DMS 273 (cell line): ENCODE results near the gene WDR44.
"Not testable (repeated sequence)": the region's sequence is repeated elsewhere in the genome, so short reads cannot be mapped to it uniquely, and the experiment has no call there.

ENCODE experiments used
- DNase-seq: peaks from one replicate; lab custom pipeline; 2025; ENCODE audit not compliant: unreplicated experiment; lab: John Stamatoyannopoulos, UW

The WDR44 gene, protein sequence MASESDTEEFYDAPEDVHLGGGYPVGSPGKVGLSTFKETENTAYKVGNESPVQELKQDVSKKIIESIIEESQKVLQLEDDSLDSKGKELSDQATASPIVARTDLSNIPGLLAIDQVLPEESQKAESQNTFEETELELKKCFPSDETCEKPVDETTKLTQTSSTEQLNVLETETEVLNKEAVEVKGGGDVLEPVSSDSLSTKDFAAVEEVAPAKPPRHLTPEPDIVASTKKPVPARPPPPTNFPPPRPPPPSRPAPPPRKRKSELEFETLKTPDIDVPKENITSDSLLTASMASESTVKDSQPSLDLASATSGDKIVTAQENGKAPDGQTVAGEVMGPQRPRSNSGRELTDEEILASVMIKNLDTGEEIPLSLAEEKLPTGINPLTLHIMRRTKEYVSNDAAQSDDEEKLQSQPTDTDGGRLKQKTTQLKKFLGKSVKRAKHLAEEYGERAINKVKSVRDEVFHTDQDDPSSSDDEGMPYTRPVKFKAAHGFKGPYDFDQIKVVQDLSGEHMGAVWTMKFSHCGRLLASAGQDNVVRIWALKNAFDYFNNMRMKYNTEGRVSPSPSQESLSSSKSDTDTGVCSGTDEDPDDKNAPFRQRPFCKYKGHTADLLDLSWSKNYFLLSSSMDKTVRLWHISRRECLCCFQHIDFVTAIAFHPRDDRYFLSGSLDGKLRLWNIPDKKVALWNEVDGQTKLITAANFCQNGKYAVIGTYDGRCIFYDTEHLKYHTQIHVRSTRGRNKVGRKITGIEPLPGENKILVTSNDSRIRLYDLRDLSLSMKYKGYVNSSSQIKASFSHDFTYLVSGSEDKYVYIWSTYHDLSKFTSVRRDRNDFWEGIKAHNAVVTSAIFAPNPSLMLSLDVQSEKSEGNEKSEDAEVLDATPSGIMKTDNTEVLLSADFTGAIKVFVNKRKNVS

DNA sequence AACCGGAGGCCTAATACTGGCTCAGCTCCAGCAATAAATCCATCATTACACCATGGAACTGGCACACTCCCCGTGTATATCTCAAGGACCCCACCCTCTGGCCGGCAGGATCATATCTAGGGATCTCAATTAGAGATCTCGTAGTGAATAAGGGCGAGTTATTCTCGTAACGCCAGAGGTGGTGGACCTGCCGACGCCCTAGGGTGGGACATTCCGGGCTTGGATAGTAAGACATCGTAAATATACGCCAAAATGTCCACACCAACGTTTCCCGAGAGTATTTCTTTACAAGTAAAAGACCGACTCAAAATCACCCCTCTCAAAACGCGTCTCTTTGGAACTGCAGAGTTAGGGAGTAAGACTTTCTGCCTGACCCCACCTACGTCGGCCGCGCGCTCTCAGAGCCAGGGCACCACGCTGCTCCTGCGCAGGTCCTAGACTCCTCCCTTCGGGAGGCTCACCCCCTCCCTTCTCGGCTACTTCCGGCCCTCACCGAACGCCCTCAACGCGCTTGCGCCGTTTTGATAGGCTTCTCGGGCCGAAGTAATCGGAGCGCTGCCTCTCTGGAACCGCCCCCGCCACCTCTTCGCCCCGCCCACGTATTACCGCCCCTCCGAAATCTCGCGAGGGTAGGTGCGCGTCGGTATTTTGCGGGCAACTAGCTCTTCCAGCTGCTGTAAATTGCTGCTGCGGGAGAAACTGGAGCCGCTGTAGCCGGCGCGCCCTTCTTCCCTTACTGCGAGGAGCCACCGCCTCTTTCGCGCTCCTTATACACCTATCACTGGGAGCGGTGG, at the start of gene WDR44:
Gene WDR44, plus strand, starts transcription at position 643 of the 794 bp plus-strand sequence. CDS start 398 bp downstream, outside the sequence.
- peak; percentile 98 for DNase-seq

- not testable (repeated sequence) for DNase-seq
These were observed 40.1 kb upstream of the WDR44 start for GRCh38 chrX:118305827-118306226.

DNA sequence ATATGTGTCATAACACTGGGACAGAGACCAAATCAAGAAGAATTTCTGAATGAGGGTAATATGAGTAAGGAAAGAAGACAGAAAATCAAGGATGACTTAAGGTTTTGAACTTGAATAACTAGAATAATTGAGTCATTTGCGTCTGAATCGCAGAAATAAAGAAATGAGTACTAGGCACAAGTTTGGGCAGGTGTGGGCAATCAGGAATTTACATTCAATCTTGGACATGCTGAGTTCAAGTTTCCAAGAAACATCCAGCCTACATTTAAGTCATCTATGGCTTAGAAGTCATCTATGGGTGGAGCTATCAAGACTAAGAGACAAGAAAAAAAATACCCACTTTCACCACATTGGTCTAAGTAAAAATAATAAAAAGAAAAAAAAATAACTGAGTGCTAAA, 30.4 kb upstream of the WDR44 start:
- DNase-seq = no peak

- no peak for DNase-seq
These were observed 21.3 kb upstream of the WDR44 start for GRCh38 chrX:118324588-118324987.

- no peak for DNase-seq
These were observed 20.5 kb upstream of the WDR44 start for GRCh38 chrX:118325453-118325852.

- DNase-seq = no peak
These were observed 16.7 kb upstream of the WDR44 start for GRCh38 chrX:118329175-118329574.

GRCh38 chrX:118337687-118338086, 8.2 kb upstream of the WDR44 start:
- DNase-seq = no peak

GRCh38 chrX:118338930-118339329, 7.0 kb upstream of the WDR44 start:
- no peak for DNase-seq

DNA sequence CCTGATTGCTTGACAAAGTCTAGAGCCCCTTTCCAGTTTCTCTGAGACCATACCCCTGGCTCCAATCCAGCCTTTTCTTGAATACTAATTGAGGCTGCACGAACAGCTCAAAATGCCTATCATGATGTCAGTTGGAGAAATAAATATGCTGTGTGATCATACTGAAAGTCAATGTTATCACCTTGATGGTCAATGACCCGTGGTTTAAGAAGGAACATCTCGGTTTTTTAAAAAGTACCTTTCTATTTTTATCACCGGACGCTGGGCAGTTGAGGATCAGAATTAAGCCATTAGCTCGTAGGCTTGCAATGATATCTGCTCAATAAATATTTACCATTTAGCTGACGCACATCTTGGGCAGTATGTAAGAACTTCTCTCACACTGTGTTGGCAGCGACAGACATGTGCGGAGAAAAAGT, 852 bp upstream of the WDR44 start:
- peak; percentile 52 for DNase-seq

DNA sequence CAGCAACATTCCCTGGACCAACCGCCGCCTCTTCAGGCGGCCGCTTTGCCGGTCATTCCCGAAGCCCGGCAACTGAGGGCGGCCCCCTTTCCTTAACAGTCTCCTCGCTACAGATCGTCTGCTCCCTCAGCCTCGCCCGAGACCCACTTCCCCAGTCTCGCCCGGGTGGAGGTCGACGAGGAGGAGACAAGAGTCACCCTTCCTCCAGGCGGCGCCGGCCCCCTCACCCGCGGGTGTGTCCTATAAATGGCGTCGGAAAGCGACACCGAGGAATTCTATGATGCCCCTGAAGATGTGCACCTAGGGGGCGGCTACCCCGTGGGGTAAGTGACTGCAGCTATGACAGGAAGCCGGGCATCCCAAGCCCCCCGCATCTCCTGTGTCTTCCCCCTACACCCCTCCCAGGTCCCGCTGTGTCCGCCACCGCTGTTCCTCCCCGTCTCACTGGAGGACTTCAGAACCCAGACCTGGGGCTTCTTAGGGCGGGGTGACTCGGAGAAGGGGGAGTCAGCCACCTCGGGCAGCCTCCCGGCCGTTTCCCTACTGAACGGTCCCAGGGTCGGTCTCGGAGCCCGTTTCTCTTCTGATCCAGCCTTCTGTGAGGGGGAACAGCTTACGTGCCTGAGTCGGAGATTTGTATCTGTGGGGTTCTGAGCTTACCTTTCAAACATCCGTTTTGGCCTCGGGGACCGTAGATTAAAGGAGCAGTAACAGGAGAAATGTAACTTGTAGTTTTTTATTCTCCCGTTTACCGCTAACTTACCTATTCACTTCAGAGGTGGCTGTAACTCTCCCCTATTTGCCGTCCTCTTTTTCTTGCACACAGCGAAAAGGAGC, 570 bp downstream of the WDR44 start:
- peak; percentile 66 for DNase-seq

DNA sequence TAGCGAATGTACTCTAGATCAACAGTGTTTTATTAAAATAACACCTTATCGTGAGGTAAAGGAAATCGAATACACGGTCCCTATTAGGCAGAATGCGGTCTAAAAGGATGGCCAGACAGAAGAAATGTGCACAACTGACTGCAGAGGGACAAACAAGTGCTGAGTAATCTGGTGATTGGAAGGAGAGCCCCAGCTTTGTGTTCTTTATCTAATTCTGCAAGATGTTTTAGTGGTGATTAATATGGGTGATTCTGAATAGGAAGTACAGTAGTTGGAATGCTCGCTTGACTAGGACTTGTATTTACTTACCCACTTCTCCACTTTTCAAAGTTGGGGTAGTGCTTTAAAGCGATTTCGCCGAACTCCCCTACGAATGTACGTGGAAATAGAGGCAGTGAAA, 1.2 kb downstream of the WDR44 start:
- peak; percentile 27 for DNase-seq

DNA sequence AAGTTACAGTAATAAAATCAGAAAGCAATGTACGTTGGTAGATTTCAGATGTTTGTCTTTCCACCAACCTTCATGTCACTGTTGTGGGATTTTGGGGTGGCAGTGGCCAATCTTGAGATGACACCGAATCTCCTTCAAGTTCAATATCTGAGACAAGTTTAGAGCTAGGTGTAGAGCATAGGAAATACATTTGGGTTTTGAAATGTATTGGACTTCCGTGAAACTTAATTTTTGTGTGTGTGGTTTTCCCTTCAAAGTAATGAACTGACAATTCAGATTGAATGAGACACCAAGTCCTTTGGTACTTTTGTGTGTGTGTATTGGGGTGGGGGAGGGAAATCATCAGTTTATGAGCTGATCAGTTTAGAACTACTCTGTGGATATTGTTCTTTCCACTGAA, 1.8 kb downstream of the WDR44 start:
- DNase-seq = no peak

DNA sequence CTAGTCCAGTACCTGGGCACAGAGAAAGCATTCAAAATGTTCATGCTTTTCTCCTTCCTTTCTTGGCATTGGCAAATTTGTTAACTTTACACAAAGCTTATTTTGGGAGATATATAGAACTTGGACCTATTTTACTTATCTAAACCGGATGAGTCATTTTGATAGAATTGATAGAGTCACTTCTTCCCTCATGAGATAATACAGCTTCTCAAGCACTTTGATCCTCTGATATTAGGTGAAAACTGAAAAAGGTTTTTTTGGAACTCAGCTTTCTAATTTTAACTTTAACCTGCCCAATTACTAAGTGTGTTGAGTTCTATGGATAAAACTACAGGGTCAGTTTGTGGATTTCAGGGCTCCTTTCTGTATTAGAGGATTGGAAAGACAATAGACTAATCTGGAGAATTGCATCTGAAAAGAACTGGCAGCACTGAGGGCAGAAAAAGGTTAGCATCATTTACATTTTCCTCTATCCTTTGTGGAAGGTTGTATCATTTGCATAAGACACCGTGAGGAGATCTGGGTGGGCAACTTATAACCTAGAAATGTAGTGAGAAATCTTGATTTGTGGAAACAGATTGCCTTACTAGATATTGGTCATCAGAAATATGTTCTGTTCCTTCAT, 2.4 kb downstream of the WDR44 start:
- DNase-seq = no peak

- no peak for DNase-seq
These were observed 3.3 kb downstream of the WDR44 start for GRCh38 chrX:118349188-118349587.

GRCh38 chrX:118350221-118350620, 4.3 kb downstream of the WDR44 start:
- DNase-seq = no peak

- no peak for DNase-seq
These were observed 4.8 kb downstream of the WDR44 start for GRCh38 chrX:118350706-118351105.

GRCh38 chrX:118352566-118352965, 6.7 kb downstream of the WDR44 start:
- DNase-seq = no peak

GRCh38 chrX:118353081-118353850, 7.4 kb downstream of the WDR44 start:
- DNase-seq = no peak
